Measurements from ENCODE around the gene FAHD1. TPM values are rescaled to one million over a fixed set of nuclear protein-coding genes. Genes with fewer than 3 reads are reported as not detected.

The FAHD1 gene
- total and polyA plus RNA-seq, 9 of the 15 experiments (the other 6 are each of a cell fraction or from before 2014, with no cell fraction given), result 2.2 to 20.9 (median 10.7) TPM

DNA sequence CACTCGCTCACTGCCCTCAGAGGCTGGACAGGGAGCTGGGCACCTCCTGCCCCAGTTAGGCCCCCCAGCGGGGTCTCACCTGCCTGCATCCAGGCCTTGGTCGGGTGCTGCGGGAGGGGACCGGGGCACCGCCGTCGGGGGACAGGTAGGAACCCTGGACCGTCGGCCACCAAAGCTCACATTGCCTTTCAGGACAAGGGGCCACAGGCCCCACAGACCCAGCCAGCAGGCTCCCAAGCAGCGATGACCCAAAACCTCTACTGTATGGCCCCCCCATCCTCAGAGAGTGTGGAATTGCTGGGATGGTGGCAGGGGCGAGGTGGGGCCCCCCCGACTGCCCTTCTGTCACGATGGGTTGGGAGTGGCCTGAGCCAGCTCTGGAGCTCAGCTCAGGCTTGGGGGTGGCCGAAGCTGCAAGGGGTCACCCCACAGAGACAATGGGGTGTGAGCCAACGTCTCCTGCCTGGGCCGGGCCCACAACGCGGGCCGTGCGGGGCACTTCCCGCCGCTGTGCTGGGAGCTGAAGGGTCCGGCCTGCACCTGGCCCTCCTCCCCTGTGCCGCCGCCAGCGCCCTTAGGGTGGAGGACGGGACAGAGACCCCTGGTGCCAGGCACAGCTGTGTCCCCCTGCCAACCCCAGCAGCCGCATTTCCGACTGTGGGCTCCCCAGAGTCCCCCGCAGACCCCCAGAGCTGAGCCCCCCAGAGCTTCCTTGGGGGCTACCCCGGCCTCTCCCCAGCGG, 34.0 kb upstream of the FAHD1 start:
- 86% methylated on average over 28 of the region's 33 CpGs for WGBS (ENCODE audit: insufficient coverage, low coverage, missing lambda C conversion rate)
- Histone ChIP-seq H3K79me2 (ENCODE audit: control insufficient read depth, insufficient read depth, low read length) (no peaks in the 10 kb centered on the region), H2AFZ (ENCODE audit: low read depth, low read length) (no peak overlapping the region), H3K9ac (ENCODE audit: insufficient read depth in 1 of 2, low read depth in 2 of 2, low read length in 2 of 2) (no peak overlapping the region), H3K36me3 (ENCODE audit: control insufficient read depth, insufficient read depth, low read length) (peaks cover 23% of the 10 kb centered on the region; the same call in 1 of the 3 replicates), H4K20me1 (replicated peaks; ENCODE audit: control insufficient read depth, insufficient read depth, low read length) (no peaks in the 10 kb centered on the region), H3K4me2 (ENCODE audit: insufficient read depth, low read length) (no peak overlapping the region), H3K9me1 (ENCODE audit: control insufficient read depth, insufficient read depth, low read length) (no peaks in the 10 kb centered on the region), H3K9me3 (replicated peaks; ENCODE audit: control insufficient read depth, insufficient read depth, low read depth, low read length) (no peaks in the 10 kb centered on the region), H3K4me3 (no peak overlapping the region), H3K4me1 (replicated peaks in 1 of 2; ENCODE audit: control insufficient read depth in 2 of 2, insufficient read depth in 2 of 2, low read length in 2 of 2) (peaks cover 0 to 54% of the 10 kb centered on the region in 2 experiments; a peak in 2 of 5 replicates), H3K27me3 (ENCODE audit: control insufficient read depth in 2 of 2, insufficient read depth in 2 of 2, low read length in 2 of 2) (no peaks in the 10 kb centered on the region), H3K27ac (ENCODE audit: extremely low read depth, low read depth, low read length) (no peak overlapping the region)
- TF ChIP-seq POLR2G (IDR thresholded peaks at IDR 0.05; ENCODE audit: low read depth, low read length), result peak; percentile 53
- no peak for TF ChIP-seq CREB1 (IDR thresholded peaks at IDR 0.05)
- no peak for TF ChIP-seq CREB1 (CRISPR knock-in tag; IDR thresholded peaks at IDR 0.05)
- ATAC-seq (no peak), DNase-seq (ENCODE audit: extremely low read depth in 1 of 4, low spot score in 3 of 4) (no peak), FAIRE-seq (no peak)
- POLR2A ChIA-PET, result interaction anchor here (0.8 to 1.2 kb wide), 4 partner anchors 8 to 16 kb away, joined by 3 to 5 read pairs (median 4); partner anchors contain the start of genes NUBP2 and SPSB3
- in situ Hi-C loops (cut with MboI) (no loop called here), intact Hi-C loops (cut with micrococcal nuclease) (no loop called here)
- CTCF ChIA-PET (ENCODE audit: low intra/inter-chr PET ratio), result no interaction called here
- no TSS peak for BruUV-seq (replicated peaks)

DNA sequence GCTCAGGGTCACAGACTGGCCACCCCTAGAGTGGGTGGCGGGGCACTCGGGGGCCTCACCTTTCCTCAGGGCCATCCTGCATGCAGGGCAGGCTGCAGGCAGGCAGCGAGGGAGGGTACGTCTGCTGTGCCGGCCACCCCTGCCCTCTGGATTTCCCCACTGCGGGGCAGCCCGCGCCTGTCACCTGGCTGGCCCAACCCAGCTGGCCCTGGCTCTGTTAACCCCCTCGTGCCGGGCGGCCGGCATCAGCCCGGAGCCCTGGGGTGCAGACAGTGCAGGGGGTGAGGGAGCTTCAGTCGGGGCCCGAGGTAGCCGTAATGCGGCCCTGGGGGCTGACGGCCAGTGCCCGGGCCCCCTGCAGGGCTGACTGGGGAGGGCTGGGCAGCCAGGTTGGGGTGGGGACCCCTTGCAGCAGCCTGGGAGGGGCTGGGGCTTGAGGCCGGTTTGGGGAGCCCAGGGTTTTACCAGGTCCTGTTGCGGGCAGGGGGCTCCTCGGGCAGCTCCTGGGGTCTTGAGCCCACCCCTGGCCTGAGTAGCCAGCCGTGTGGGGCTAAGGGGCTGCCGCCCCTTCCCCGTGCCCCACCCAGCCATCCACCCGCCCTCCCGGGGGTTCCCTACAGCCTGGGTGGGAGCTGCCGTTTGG, 33.3 kb upstream of the FAHD1 start, which contains the start of gene IGFALS:
Gene IGFALS (minus strand): TSS at position 128 of the 643 bp plus-strand sequence. CDS start 53 bp downstream, at position 75.
- DNase-seq (ENCODE audit: extremely low read depth in 1 of 4, low spot score in 3 of 4), result no peak
- no peaks in the 10 kb centered on the region for H3K9me1 ChIP-seq (ENCODE audit: control insufficient read depth, insufficient read depth, low read length)
- WGBS (ENCODE audit: insufficient coverage, low coverage, missing lambda C conversion rate), result 83% methylated on average over 19 of the region's 28 CpGs
- in situ Hi-C loops (cut with MboI) (no loop called here), intact Hi-C loops (cut with micrococcal nuclease) (no loop called here)
- peaks cover 16% of the 10 kb centered on the region; the same call in 1 of the 3 replicates for H3K36me3 ChIP-seq (ENCODE audit: control insufficient read depth, insufficient read depth, low read length)
- H3K4me3 ChIP-seq, result no peak within 1 kb of the TSS
- H3K9ac ChIP-seq (ENCODE audit: insufficient read depth in 1 of 2, low read depth in 2 of 2, low read length in 2 of 2), result no peak within 1 kb of the TSS; a peak in 1 of 4 replicates
- H2AFZ ChIP-seq (ENCODE audit: low read depth, low read length), result no peak within 1 kb of the TSS
- H3K9me3 ChIP-seq (replicated peaks; ENCODE audit: control insufficient read depth, insufficient read depth, low read depth, low read length), result no peaks in the 10 kb centered on the region
- FAIRE-seq, result no peak
- H4K20me1 ChIP-seq (replicated peaks; ENCODE audit: control insufficient read depth, insufficient read depth, low read length), result no peaks in the 10 kb centered on the region
- POLR2A ChIA-PET, result interaction anchor here (0.8 to 1.2 kb wide), 2 partner anchors 11 to 13 kb away, joined by 3 to 5 read pairs; partner anchors contain the start of genes NUBP2 and SPSB3
- CTCF ChIA-PET (ENCODE audit: low intra/inter-chr PET ratio), result no interaction called here
- no peak within 1 kb of the TSS for H3K4me2 ChIP-seq (ENCODE audit: insufficient read depth, low read length)
- no peaks in the 10 kb centered on the region for H3K79me2 ChIP-seq (ENCODE audit: control insufficient read depth, insufficient read depth, low read length)
- no peak for TF ChIP-seq NR2C1 (IDR thresholded peaks at IDR 0.05)
- TF ChIP-seq NR2C1 (tag; IDR thresholded peaks at IDR 0.05), result no peak
- TF ChIP-seq POLR2G (IDR thresholded peaks at IDR 0.05; ENCODE audit: low read depth, low read length), result peak; percentile 43; the same call in 1 of the 2 replicates
- no TSS peak for BruUV-seq (replicated peaks)
- H3K4me1 ChIP-seq (replicated peaks in 1 of 2; ENCODE audit: control insufficient read depth in 2 of 2, insufficient read depth in 2 of 2, low read length in 2 of 2), result peaks cover 0 to 47% of the 10 kb centered on the region in 2 experiments; a peak in 2 of 5 replicates
- H3K27ac ChIP-seq (ENCODE audit: extremely low read depth, low read depth, low read length), result no peak within 1 kb of the TSS
- ATAC-seq, result no peak
- no peaks in the 10 kb centered on the region for H3K27me3 ChIP-seq (ENCODE audit: control insufficient read depth in 2 of 2, insufficient read depth in 2 of 2, low read length in 2 of 2)

All from K562 (cell line).